ENCODE measurements around the gene MSH5. TPM values are rescaled to one million over a fixed set of nuclear protein-coding genes. Genes with fewer than 3 reads are reported as not detected.

Gene MSH5
- total and polyA plus RNA-seq, 2 of the 13 experiments (the other 11 are each of a cell fraction or from before 2014, with no cell fraction given): 10.2 to 38.7 TPM

DNA sequence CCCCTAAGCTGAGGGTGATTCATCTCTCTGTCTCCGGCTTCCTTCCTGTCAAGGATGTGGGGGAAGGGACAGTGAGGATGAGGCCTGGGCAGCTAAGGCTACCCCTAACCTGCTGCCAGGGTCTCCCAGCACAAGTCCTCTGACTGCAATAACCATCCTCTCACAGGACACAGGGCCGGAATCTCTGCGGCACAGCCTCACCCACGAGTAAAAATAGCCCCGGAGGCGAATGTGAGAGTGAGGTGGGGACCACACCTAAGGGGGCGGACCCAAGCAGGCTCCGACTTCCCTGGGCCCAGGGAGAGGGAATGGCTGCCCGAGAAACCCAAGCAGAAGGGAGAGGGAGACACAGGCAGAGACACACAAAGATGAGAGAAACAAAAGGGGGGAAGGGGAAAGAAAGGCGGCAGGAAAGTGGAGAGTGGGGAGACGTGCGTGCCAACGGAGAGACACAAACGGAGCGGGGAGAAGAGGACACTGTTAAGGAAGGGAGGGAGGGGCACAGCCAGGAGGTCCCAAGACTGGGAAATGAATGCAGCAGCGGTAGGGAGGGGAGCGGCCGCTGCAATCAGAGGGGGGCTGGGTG, 4.9 kb upstream of the MSH5 start (continued):
- TF ChIP-seq, protein P1, sequence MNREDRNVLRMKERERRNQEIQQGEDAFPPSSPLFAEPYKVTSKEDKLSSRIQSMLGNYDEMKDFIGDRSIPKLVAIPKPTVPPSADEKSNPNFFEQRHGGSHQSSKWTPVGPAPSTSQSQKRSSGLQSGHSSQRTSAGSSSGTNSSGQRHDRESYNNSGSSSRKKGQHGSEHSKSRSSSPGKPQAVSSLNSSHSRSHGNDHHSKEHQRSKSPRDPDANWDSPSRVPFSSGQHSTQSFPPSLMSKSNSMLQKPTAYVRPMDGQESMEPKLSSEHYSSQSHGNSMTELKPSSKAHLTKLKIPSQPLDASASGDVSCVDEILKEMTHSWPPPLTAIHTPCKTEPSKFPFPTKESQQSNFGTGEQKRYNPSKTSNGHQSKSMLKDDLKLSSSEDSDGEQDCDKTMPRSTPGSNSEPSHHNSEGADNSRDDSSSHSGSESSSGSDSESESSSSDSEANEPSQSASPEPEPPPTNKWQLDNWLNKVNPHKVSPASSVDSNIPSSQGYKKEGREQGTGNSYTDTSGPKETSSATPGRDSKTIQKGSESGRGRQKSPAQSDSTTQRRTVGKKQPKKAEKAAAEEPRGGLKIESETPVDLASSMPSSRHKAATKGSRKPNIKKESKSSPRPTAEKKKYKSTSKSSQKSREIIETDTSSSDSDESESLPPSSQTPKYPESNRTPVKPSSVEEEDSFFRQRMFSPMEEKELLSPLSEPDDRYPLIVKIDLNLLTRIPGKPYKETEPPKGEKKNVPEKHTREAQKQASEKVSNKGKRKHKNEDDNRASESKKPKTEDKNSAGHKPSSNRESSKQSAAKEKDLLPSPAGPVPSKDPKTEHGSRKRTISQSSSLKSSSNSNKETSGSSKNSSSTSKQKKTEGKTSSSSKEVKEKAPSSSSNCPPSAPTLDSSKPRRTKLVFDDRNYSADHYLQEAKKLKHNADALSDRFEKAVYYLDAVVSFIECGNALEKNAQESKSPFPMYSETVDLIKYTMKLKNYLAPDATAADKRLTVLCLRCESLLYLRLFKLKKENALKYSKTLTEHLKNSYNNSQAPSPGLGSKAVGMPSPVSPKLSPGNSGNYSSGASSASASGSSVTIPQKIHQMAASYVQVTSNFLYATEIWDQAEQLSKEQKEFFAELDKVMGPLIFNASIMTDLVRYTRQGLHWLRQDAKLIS (CRISPR knock-in tag; IDR thresholded peaks at IDR 0.05): 0 out of 2 replicates have a peak, but pooled peaks have one; percentile 18
- TF ChIP-seq SMARCE1 (IDR thresholded peaks at IDR 0.05; ENCODE audit: borderline replicate concordance): no peak
- no peak for TF ChIP-seq RAD21 (CRISPR knock-in tag; IDR thresholded peaks at IDR 0.05)
- peak; percentile 9; the same call in 1 of the 2 replicates for TF ChIP-seq TARDBP (CRISPR knock-in tag; IDR thresholded peaks at IDR 0.05)
- TF ChIP-seq, protein P2, sequence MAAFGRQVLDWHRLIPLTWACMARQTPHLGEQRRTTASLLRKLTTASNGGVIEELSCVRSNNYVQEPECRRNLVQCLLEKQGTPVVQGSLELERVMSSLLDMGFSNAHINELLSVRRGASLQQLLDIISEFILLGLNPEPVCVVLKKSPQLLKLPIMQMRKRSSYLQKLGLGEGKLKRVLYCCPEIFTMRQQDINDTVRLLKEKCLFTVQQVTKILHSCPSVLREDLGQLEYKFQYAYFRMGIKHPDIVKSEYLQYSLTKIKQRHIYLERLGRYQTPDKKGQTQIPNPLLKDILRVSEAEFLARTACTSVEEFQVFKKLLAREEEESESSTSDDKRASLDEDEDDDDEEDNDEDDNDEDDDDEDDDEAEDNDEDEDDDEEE (CRISPR knock-in tag; IDR thresholded peaks at IDR 0.05): no peak
- no peak for TF ChIP-seq ATAD3A (CRISPR knock-in tag; IDR thresholded peaks at IDR 0.05)
- TF ChIP-seq MIXL1 (CRISPR knock-in tag; IDR thresholded peaks at IDR 0.05): no peak
- no peak for TF ChIP-seq POLR2A (IDR thresholded peaks at IDR 0.05; ENCODE audit: insufficient read depth in 1 of 2, low read depth in 2 of 2, low read length in 2 of 2)
- TF ChIP-seq, protein P3, sequence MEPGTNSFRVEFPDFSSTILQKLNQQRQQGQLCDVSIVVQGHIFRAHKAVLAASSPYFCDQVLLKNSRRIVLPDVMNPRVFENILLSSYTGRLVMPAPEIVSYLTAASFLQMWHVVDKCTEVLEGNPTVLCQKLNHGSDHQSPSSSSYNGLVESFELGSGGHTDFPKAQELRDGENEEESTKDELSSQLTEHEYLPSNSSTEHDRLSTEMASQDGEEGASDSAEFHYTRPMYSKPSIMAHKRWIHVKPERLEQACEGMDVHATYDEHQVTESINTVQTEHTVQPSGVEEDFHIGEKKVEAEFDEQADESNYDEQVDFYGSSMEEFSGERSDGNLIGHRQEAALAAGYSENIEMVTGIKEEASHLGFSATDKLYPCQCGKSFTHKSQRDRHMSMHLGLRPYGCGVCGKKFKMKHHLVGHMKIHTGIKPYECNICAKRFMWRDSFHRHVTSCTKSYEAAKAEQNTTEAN (CRISPR knock-in tag; conservative IDR thresholded peaks at IDR 0.05): no peak
- no peak for TF ChIP-seq JDP2 (CRISPR knock-in tag; IDR thresholded peaks at IDR 0.05; ENCODE audit: borderline replicate concordance)
- TF ChIP-seq ZMAT3 (CRISPR knock-in tag; conservative IDR thresholded peaks at IDR 0.05): peak; percentile 70; the same call in 1 of the 2 replicates
- TF ChIP-seq, protein P4, sequence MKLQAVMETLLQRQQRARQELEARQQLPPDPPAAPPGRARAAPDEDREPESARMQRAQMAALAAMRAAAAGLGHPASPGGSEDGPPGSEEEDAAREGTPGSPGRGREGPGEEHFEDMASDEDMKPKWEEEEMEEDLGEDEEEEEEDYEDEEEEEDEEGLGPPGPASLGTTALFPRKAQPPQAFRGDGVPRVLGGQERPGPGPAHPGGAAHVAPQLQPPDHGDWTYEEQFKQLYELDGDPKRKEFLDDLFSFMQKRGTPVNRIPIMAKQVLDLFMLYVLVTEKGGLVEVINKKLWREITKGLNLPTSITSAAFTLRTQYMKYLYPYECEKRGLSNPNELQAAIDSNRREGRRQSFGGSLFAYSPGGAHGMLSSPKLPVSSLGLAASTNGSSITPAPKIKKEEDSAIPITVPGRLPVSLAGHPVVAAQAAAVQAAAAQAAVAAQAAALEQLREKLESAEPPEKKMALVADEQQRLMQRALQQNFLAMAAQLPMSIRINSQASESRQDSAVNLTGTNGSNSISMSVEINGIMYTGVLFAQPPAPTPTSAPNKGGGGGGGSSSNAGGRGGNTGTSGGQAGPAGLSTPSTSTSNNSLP (IDR thresholded peaks at IDR 0.05; ENCODE audit: low read depth, low read length): no peak
- TF ChIP-seq ZSCAN31 (CRISPR knock-in tag; IDR thresholded peaks at IDR 0.05; ENCODE audit: low read depth): 0 out of 2 replicates have a peak, but pooled peaks have one; percentile 12
- 0 out of 2 replicates have a peak, but pooled peaks have one; percentile 19 for TF ChIP-seq ZBTB7B (CRISPR knock-in tag; IDR thresholded peaks at IDR 0.05)
- TF ChIP-seq, protein P5, sequence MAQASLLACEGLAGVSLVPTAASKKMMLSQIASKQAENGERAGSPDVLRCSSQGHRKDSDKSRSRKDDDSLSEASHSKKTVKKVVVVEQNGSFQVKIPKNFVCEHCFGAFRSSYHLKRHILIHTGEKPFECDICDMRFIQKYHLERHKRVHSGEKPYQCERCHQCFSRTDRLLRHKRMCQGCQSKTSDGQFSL (CRISPR knock-in tag; IDR thresholded peaks at IDR 0.05): no peak
- TF ChIP-seq, protein P6, sequence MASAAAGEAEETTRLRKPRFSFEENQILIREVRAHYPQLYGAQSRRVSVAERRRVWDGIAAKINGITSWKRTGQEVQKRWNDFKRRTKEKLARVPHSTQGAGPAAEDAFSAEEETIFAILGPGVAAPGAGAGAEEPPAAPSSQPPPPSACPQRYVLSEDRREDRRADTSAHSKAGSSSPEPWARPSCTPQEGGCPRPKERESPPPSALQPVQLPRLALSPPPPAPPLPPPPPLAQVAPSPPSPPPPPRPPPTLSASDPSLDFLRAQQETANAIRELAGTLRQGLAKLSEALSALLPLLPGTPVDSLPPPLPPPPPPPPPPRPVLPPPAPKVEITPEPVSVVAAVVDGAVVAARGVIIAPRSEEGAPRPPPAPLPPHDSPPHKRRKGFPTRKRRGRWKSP (CRISPR knock-in tag; IDR thresholded peaks at IDR 0.05): 0 out of 2 replicates have a peak, but pooled peaks have one; percentile 45
- TF ChIP-seq, protein P7, sequence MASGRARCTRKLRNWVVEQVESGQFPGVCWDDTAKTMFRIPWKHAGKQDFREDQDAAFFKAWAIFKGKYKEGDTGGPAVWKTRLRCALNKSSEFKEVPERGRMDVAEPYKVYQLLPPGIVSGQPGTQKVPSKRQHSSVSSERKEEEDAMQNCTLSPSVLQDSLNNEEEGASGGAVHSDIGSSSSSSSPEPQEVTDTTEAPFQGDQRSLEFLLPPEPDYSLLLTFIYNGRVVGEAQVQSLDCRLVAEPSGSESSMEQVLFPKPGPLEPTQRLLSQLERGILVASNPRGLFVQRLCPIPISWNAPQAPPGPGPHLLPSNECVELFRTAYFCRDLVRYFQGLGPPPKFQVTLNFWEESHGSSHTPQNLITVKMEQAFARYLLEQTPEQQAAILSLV (CRISPR knock-in tag; IDR thresholded peaks at IDR 0.05; ENCODE audit: borderline replicate concordance): peak; percentile 35; the same call in 1 of the 2 replicates

Data from HepG2 (cell line).